ENCODE results near the gene SARM1. TPM values are rescaled to one million over a fixed set of nuclear protein-coding genes. Genes with fewer than 3 reads are reported as not detected.
"Not testable (repeated sequence)": the region's sequence is repeated elsewhere in the genome, so short reads cannot be mapped to it uniquely, and the experiment has no call there.

The SARM1 gene
- total RNA-seq, 1 experiment from 2014 or later: 17.4 TPM

DNA sequence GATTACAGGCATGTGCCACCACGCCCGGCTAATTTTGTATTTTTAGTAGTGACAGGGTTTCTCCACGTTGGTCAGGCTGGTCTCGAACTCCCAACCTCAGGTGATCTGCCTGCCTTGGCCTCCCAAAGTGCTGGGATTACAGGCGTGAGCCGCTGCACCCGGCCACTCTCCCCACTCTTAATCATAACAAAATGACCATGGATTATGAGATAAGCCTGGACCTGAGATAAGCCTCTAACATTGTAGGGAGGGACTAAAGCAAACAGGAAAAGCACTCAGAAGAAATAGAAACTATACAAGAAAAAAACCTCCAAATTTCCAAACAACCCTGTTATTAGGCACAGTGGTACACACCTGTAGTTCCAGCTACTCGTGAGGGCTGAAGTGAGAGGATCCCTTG lies 62.8 kb downstream of the SARM1 start:
- POLR2A ChIA-PET; H3K36me3 ChIP-seq (ENCODE audit: control insufficient read depth, insufficient read depth, low read length); H3K4me3 ChIP-seq (ENCODE audit: low read depth in 2 of 2, low read length in 2 of 2); ATAC-seq; DNase-seq (ENCODE audit: low read depth, low spot score); in situ Hi-C loops (cut with HindIII; ENCODE audit: low pct_unique_long_range_greater_than_20kb, low sequenced_read_pairs); H3K27ac ChIP-seq (ENCODE audit: low read length); H3K4me1 ChIP-seq (ENCODE audit: control insufficient read depth, insufficient read depth, low read length); CTCF ChIA-PET; BruUV-seq (replicated peaks); H3K27me3 ChIP-seq (ENCODE audit: control insufficient read depth, insufficient read depth, low read length); H3K9me3 ChIP-seq (ENCODE audit: control insufficient read depth, insufficient read depth, low read depth, low read length); intact Hi-C loops (cut with micrococcal nuclease; ENCODE audit: unreplicated experiment): not testable (repeated sequence)

DNA sequence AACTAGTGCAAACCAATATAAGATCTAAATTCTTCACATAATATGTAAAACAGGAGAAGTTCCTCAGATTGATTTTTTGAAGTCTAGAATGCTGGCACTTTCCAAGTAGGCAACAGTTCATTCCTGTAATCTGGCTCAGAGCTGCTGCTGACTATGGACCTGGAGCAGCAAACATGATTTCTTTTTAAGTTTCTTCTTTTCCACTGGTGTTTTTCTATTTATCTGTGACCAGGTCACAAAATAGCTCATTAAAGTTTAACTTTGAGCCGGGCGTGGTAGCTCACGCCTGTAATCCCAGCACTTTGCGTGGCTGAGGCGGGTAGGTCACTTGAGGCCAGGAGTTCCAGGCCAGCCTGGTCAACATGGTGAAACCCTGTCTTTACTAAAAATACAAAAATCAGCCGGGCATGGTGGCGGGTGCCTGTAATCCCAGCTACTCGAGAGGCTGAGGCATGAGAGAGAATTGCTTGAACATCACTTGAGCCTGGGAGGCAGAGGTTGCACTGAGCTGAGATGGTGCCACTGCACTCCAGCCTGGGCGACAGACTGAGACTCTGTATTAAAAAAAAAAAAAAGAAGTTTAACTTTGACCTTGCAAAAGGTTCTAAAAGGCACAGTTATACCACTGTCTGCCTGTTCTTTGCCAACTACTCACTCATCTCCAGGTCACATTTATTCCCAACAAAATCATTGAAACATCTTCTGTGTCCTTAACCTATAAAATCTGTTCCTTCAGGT lies 72.6 kb downstream of the SARM1 start:
- no peaks in the 10 kb centered on the region for H3K4me1 ChIP-seq (ENCODE audit: control insufficient read depth, insufficient read depth, low read length)
- BruUV-seq (replicated peaks): no TSS peak
- ChIA-PET POLR2A (no interaction called here), CTCF (interaction anchor here (1.1 kb wide), 1 partner anchor 27 kb away, joined by 6 read pairs; no protein-coding TSS in a partner anchor)
- H3K27ac ChIP-seq (ENCODE audit: low read length): no peak overlapping the region
- DNase-seq (ENCODE audit: low read depth, low spot score) (no peak), ATAC-seq (no peak)
- H3K9me3 ChIP-seq (ENCODE audit: control insufficient read depth, insufficient read depth, low read depth, low read length): no peaks in the 10 kb centered on the region
- in situ Hi-C loops (cut with HindIII; ENCODE audit: low pct_unique_long_range_greater_than_20kb, low sequenced_read_pairs) (no loop called here), intact Hi-C loops (cut with micrococcal nuclease; ENCODE audit: unreplicated experiment) (no loop called here)
- peaks cover 5% of the 10 kb centered on the region; the same call in 1 of the 2 replicates for H3K27me3 ChIP-seq (ENCODE audit: control insufficient read depth, insufficient read depth, low read length)
- H3K4me3 ChIP-seq (ENCODE audit: low read depth in 2 of 2, low read length in 2 of 2): no peak overlapping the region
- no peaks in the 10 kb centered on the region for H3K36me3 ChIP-seq (ENCODE audit: control insufficient read depth, insufficient read depth, low read length)
- TF ChIP-seq, protein P1, sequence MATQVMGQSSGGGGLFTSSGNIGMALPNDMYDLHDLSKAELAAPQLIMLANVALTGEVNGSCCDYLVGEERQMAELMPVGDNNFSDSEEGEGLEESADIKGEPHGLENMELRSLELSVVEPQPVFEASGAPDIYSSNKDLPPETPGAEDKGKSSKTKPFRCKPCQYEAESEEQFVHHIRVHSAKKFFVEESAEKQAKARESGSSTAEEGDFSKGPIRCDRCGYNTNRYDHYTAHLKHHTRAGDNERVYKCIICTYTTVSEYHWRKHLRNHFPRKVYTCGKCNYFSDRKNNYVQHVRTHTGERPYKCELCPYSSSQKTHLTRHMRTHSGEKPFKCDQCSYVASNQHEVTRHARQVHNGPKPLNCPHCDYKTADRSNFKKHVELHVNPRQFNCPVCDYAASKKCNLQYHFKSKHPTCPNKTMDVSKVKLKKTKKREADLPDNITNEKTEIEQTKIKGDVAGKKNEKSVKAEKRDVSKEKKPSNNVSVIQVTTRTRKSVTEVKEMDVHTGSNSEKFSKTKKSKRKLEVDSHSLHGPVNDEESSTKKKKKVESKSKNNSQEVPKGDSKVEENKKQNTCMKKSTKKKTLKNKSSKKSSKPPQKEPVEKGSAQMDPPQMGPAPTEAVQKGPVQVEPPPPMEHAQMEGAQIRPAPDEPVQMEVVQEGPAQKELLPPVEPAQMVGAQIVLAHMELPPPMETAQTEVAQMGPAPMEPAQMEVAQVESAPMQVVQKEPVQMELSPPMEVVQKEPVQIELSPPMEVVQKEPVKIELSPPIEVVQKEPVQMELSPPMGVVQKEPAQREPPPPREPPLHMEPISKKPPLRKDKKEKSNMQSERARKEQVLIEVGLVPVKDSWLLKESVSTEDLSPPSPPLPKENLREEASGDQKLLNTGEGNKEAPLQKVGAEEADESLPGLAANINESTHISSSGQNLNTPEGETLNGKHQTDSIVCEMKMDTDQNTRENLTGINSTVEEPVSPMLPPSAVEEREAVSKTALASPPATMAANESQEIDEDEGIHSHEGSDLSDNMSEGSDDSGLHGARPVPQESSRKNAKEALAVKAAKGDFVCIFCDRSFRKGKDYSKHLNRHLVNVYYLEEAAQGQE (IDR thresholded peaks at IDR 0.05; ENCODE audit: insufficient read depth in 1 of 2, low read depth in 2 of 2, low read length in 1 of 2): no peak
- TF ChIP-seq POLR2AphosphoS5 (IDR thresholded peaks at IDR 0.05; ENCODE audit: low read depth, low read length) (no peak), SIN3A (IDR thresholded peaks at IDR 0.05; ENCODE audit: borderline replicate concordance, insufficient read depth, low read depth, low read length) (no peak), TCF7L2 (IDR thresholded peaks at IDR 0.05; ENCODE audit: low read depth, low read length) (no peak)
- TF ChIP-seq, protein P2, sequence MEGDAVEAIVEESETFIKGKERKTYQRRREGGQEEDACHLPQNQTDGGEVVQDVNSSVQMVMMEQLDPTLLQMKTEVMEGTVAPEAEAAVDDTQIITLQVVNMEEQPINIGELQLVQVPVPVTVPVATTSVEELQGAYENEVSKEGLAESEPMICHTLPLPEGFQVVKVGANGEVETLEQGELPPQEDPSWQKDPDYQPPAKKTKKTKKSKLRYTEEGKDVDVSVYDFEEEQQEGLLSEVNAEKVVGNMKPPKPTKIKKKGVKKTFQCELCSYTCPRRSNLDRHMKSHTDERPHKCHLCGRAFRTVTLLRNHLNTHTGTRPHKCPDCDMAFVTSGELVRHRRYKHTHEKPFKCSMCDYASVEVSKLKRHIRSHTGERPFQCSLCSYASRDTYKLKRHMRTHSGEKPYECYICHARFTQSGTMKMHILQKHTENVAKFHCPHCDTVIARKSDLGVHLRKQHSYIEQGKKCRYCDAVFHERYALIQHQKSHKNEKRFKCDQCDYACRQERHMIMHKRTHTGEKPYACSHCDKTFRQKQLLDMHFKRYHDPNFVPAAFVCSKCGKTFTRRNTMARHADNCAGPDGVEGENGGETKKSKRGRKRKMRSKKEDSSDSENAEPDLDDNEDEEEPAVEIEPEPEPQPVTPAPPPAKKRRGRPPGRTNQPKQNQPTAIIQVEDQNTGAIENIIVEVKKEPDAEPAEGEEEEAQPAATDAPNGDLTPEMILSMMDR (IDR thresholded peaks at IDR 0.05): no peak

DNA sequence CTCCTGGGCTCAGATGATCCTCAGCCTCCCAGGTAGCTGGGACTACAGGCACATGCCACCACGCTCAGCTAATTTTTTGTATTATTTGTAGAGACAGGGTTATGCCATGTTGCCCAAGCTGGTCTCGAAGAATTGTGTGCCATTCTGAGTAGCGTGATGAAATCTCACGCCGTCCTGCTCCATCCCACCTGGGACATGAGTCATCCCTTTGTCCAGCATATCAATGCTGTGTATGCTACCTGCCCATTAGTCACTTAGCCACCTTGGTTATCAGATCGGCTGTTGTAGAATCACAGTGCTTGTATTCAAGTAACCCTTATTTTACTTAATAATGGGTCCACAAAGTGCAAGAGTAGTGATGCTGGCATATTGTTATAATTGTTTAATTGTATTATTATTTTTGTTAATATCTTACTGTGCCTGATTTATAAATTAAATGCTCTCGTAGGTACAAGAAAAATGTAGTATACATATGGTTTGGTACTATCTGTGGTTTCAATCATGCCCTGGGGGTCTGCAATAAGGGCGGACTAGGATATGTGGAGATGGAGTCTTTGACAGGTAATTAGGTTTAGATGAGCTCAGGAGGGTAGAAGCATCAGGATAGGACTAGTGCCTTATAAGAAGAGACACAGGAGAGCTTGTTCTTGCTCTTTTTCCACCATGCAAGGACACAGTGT lies 75.4 kb downstream of the SARM1 start:
- H3K4me3 ChIP-seq (ENCODE audit: low read depth in 2 of 2, low read length in 2 of 2): no peak overlapping the region
- intact Hi-C loops (cut with micrococcal nuclease; ENCODE audit: unreplicated experiment) (no loop called here), in situ Hi-C loops (cut with HindIII; ENCODE audit: low pct_unique_long_range_greater_than_20kb, low sequenced_read_pairs) (no loop called here)
- CTCF ChIA-PET: no interaction called here
- POLR2A ChIA-PET: no interaction called here
- TF ChIP-seq SIN3A (IDR thresholded peaks at IDR 0.05; ENCODE audit: borderline replicate concordance, insufficient read depth, low read depth, low read length): no peak
- TF ChIP-seq, protein P2 (IDR thresholded peaks at IDR 0.05): no peak
- no peak for TF ChIP-seq POLR2AphosphoS5 (IDR thresholded peaks at IDR 0.05; ENCODE audit: low read depth, low read length)
- no peak for TF ChIP-seq TCF7L2 (IDR thresholded peaks at IDR 0.05; ENCODE audit: low read depth, low read length)
- TF ChIP-seq, protein P1 (IDR thresholded peaks at IDR 0.05; ENCODE audit: insufficient read depth in 1 of 2, low read depth in 2 of 2, low read length in 1 of 2): no peak
- H3K27me3 ChIP-seq (ENCODE audit: control insufficient read depth, insufficient read depth, low read length): peaks cover 8% of the 10 kb centered on the region; the same call in 1 of the 2 replicates
- no peaks in the 10 kb centered on the region for H3K36me3 ChIP-seq (ENCODE audit: control insufficient read depth, insufficient read depth, low read length)
- DNase-seq (ENCODE audit: low read depth, low spot score) (no peak), ATAC-seq (no peak)
- no TSS peak for BruUV-seq (replicated peaks)
- H3K9me3 ChIP-seq (ENCODE audit: control insufficient read depth, insufficient read depth, low read depth, low read length): no peaks in the 10 kb centered on the region
- no peak overlapping the region for H3K27ac ChIP-seq (ENCODE audit: low read length)
- no peaks in the 10 kb centered on the region for H3K4me1 ChIP-seq (ENCODE audit: control insufficient read depth, insufficient read depth, low read length)

All from Panc1 (cell line).